GM12872 (cell line): Measurements from ENCODE around the gene RMI1.

Experiments
- CTCF ChIP-seq: IDR thresholded peaks from 3 replicates; pipeline ENCODE4 v1.5.1; 2011; ENCODE audit warnings: low read depth, mild to moderate bottlenecking, low read length, moderate library complexity; ENCODE audit not compliant: insufficient read depth

Gene RMI1

GRCh38 chr9:83980395-83981125 is at the start of gene RMI1:
Gene RMI1 (plus strand): TSS chr9:83980805. CDS start chr9:84000987, 20,182 bp downstream.
- peak; percentile 21; the same call in 1 of the 3 replicates for TF ChIP-seq CTCF

- no peak for TF ChIP-seq CTCF
Observed at GRCh38 chr9:83930881-83931280, 49.7 kb upstream of the RMI1 start.

DNA sequence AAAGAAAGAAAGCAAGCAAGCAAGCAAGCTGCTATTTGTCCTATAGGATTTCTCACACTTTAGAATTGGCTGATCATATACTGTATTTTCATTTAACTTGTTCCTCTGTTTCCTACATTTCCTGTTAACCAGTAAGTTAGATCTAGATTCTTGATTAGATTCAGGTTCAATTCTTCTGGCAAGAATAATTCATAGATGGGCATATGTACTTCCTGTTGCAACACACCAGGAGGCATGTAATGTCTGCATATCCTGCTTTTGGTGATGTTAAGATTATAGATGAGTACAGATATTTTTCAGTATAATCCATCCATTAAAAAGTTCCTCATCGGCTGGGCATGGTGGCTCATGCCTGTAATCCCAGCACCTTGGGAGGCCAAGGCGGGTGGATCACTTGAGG is 48.6 kb upstream of the RMI1 start:
- TF ChIP-seq CTCF, result no peak

- no peak for TF ChIP-seq CTCF
Observed at GRCh38 chr9:83932851-83933250, 47.8 kb upstream of the RMI1 start.

DNA sequence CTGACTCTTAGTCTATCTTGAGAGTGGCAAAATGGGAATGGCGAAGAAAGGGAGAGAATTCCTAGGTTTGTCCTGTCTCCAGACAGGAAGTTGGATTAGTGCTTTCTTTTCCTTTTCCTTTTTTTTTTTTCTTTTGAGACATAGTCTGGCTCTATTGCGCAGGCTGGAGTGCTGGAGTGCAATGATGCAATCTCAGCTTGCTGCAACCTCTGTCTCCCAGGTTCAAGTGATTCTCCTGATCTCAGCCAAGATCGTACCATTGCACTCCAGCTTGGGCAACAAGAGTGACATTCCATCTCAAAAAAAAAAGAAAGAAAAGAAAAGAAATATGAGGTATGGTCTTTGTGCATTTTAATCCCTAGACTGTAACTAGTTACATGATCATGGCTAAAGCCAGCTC is 46.8 kb upstream of the RMI1 start:
- TF ChIP-seq CTCF, result no peak

- TF ChIP-seq CTCF, result no peak
Observed at GRCh38 chr9:83934569-83935275, 45.9 kb upstream of the RMI1 start.

- no peak for TF ChIP-seq CTCF
Observed at GRCh38 chr9:83935276-83935935, 45.2 kb upstream of the RMI1 start.
